Peyer's patch (tissue), 4 donors: ENCODE measurements around the gene LENG9.

Experiments used
- CTCF ChIP-seq, 6 experiments: fragments of 450-650 bp in 4 of 6; fragments of 200-600 bp in 2 of 6; sonication (generic) in 1 of 6; IDR thresholded peaks; one replicate each; pipeline ENCODE4 v1.5.1; 2017 to 2019; ENCODE audit warnings: antibody characterized with exemption in 6 of 6, mild to moderate bottlenecking in 3 of 6, moderate library complexity in 1 of 6
- POLR2A ChIP-seq, 2 donors: fragments of 450-650 bp; IDR thresholded peaks; one replicate each; pipeline ENCODE4 v1.5.1; 2017; ENCODE audit warnings: antibody characterized with exemption in 2 of 2, mild to moderate bottlenecking in 2 of 2, moderate library complexity in 2 of 2

DNA sequence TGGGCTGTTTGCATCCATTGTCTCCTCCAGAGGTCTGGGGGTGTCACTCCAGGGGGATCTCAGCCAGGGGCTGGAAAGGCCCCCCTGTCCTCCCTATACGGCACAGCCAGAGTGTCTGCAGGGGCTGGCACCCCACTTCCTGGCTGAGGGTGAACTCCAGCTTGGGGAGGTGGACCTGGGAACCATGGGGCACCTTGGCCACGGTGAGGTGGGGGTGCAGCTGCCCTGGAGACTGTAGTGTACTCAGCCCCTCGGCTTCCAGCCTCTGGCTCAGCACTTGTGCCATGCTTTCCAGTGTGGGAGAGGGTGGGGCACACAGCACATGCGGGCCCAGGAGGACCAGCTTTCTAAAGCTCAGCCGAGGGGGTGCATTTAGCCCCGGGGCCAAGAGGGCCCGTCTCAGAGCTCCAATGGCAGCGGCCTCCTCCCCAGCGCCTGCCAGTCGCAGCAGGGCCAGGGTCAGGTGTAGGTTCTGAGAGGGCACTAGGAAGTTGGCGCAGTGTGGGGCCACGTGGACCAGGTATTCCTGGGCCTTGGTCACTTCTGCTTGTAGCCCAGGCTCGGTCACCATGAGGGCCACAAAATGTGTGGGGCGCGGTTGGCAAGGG is 1.4 kb downstream of the LENG9 start:
- TF ChIP-seq CTCF (IDR thresholded peaks at IDR 0.05): no peak
- TF ChIP-seq POLR2A (IDR thresholded peaks at IDR 0.05): no peak
